OCI-LY7 (cell line): ENCODE data around the gene PKLR. TPM values are rescaled to one million over a fixed set of nuclear protein-coding genes. Genes with fewer than 3 reads are reported as not detected.

ENCODE experiments used
- BruUV-seq: library from RNA; stranded (reverse); fragments of 400-500 nt; replicated peaks from 2 replicates; lab custom pipeline; 2021; lab: Mats Ljungman, UMichigan
- CTCF ChIA-PET: fragments of 300-600 bp; sonication (Branson Sonifier 250); formaldehyde crosslinking; loops from one replicate; lab custom pipeline; 2022; ENCODE audit warnings: antibody characterized with exemption; ENCODE audit not compliant: unreplicated experiment; lab: Charles Lee
- POLR2A ChIA-PET: fragments of 300-600 bp; sonication (Branson Sonifier 250); formaldehyde crosslinking; loops from one replicate; lab custom pipeline; 2022; ENCODE audit warnings: antibody characterized with exemption; lab: Charles Lee
- DNase-seq: peaks from one replicate; pipeline ENCODE4 v3.0.0-alpha.2; 2015; ENCODE audit warnings: low spot score
- H2AFZ ChIP-seq: fragments of 200-600 bp; sonication (generic), shearing (Covaris generic); 2 replicates; pipeline ENCODE4 v1.6.1; 2014; ENCODE audit warnings: mild to moderate bottlenecking, antibody characterized with exemption, low read length, moderate library complexity
- H3K27ac ChIP-seq: fragments of 200-600 bp; sonication (generic); 2 replicates; pipeline ENCODE4 v1.5.1; 2014; ENCODE audit warnings: mixed run types, low read depth, mild to moderate bottlenecking, moderate library complexity, low read length, inconsistent platforms; ENCODE audit not compliant: poor library complexity, severe bottlenecking
- H3K36me3 ChIP-seq: fragments of 200-600 bp; sonication (generic); 2 replicates; pipeline ENCODE4 v1.6.1; 2014; ENCODE audit warnings: mild to moderate bottlenecking, antibody characterized with exemption, low read length, moderate library complexity, mixed read lengths; ENCODE audit not compliant: insufficient read depth
- H3K4me1 ChIP-seq: fragments of 200-600 bp; sonication (generic); 2 replicates; pipeline ENCODE4 v1.5.1; 2014; ENCODE audit warnings: mild to moderate bottlenecking, low read length; ENCODE audit not compliant: insufficient read depth, poor library complexity, severe bottlenecking
- H3K4me2 ChIP-seq: fragments of 200-600 bp; sonication (generic); 2 replicates; pipeline ENCODE4 v1.6.1; 2014; ENCODE audit warnings: mild to moderate bottlenecking, low read length
- H3K4me3 ChIP-seq: fragments of 200-600 bp; sonication (generic); 2 replicates; pipeline ENCODE4 v1.5.1; 2014; ENCODE audit warnings: mild to moderate bottlenecking, low read depth, low read length; ENCODE audit not compliant: poor library complexity, severe bottlenecking
- H3K79me2 ChIP-seq: fragments of 200-600 bp; sonication (generic); 2 replicates; pipeline ENCODE4 v1.6.1; 2016; ENCODE audit warnings: low read depth, mild to moderate bottlenecking, low read length, moderate library complexity, mixed read lengths; ENCODE audit not compliant: insufficient read depth
- H3K9me2 ChIP-seq: fragments of 200-600 bp; sonication (generic); 2 replicates; pipeline ENCODE4 v1.6.1; 2016; ENCODE audit warnings: mild to moderate bottlenecking, low read length, mixed read lengths; ENCODE audit not compliant: insufficient read depth
- H3K9me3 ChIP-seq: fragments of 200-600 bp; sonication (generic); 2 replicates; pipeline ENCODE4 v1.6.1; 2014; ENCODE audit warnings: mild to moderate bottlenecking, mixed run types, low read length, mixed read lengths
- H4K20me1 ChIP-seq: fragments of 200-600 bp; sonication (generic); 2 replicates; pipeline ENCODE4 v1.6.1; 2014; ENCODE audit warnings: mild to moderate bottlenecking, antibody characterized with exemption, low read length, moderate library complexity, mixed read lengths; ENCODE audit not compliant: insufficient read depth
- CTCF ChIP-seq: fragments of 200-600 bp; sonication (generic); conservative IDR thresholded peaks from 2 replicates; pipeline ENCODE4 v1.5.1; 2014; ENCODE audit warnings: mild to moderate bottlenecking, antibody characterized with exemption, low read length, moderate library complexity, mixed read lengths
- EZH2phosphoT487 ChIP-seq: fragments of 200-600 bp; sonication (generic); IDR thresholded peaks from 2 replicates; pipeline ENCODE4 v1.6.1; 2018; ENCODE audit warnings: low read depth, borderline replicate concordance, mild to moderate bottlenecking, mixed run types, antibody characterized with exemption, low read length, moderate library complexity, mixed read lengths
- intact Hi-C: fragments of 100-400 bp; cut with micrococcal nuclease; formaldehyde crosslinking; loops from one replicate; pipeline ENCODE4 v1.10.0; 2022; ENCODE audit not compliant: unreplicated experiment
- total RNA-seq, 2 experiments: library from RNA; depleted of rRNA in 1 of 2; stranded (reverse); fragments of >200 nt in 1 of 2; shearing (Covaris generic) in 1 of 2; gene quantifications; 2 replicates each; pipeline ENCODE4 v1.2.3, GENCODE V29; 2014 to 2022

Gene PKLR
- total RNA-seq, 2 experiments from 2014 or later = 0.19 to 0.51 TPM

GRCh38 chr1:155245163-155245524, 56.1 kb downstream of the PKLR start:
- Histone ChIP-seq H3K4me1 (peaks cover 42% of the 10 kb centered on the region), H2AFZ (peak overlapping the region; percentile 47; the same call in 1 of the 2 replicates), H3K9me3 (no peaks in the 10 kb centered on the region), H3K79me2 (peaks cover 16% of the 10 kb centered on the region; the same call in 1 of the 2 replicates), H3K4me3 (peak overlapping the region; percentile 56), H4K20me1 (no peaks in the 10 kb centered on the region), H3K36me3 (0 out of 2 replicates have a peak, but pooled peaks cover 7% of the 10 kb centered on the region), H3K9me2 (no peaks in the 10 kb centered on the region), H3K4me2 (peak overlapping the region; percentile 67), H3K27ac (peak overlapping the region; percentile 66)
- BruUV-seq = TSS peak; percentile 98
- TF ChIP-seq CTCF (no peak), EZH2phosphoT487 (no peak)
- no peak for DNase-seq
- intact Hi-C loops = no loop called here
- CTCF ChIA-PET = interaction anchor here (0.8 kb wide), 1 partner anchor 279 kb away, joined by 4 read pairs; no protein-coding TSS in a partner anchor
- POLR2A ChIA-PET = interaction anchor here (0.7 to 1.2 kb wide), 5 partner anchors 20 to 203 kb away, joined by 3 to 4 read pairs (median 3); partner anchors contain the start of gene FDPS

GRCh38 chr1:155244368-155245162, 56.7 kb downstream of the PKLR start:
- peaks cover 16% of the 10 kb centered on the region; the same call in 1 of the 2 replicates for H3K79me2 ChIP-seq
- intact Hi-C loops = loop anchor here (1.0 kb wide), 3 partner anchors 18 to 68 kb away; partner anchors contain the start of gene THBS3
- peak overlapping the region; percentile 82 for H3K27ac ChIP-seq
- H3K9me2 ChIP-seq = no peaks in the 10 kb centered on the region
- POLR2A ChIA-PET = interaction anchor here (0.7 to 1.2 kb wide), 5 partner anchors 20 to 204 kb away, joined by 3 to 4 read pairs (median 3); partner anchors contain the start of gene FDPS
- no peak for TF ChIP-seq EZH2phosphoT487
- TF ChIP-seq CTCF = peak; percentile 63
- peak overlapping the region; percentile 81 for H3K4me3 ChIP-seq
- H4K20me1 ChIP-seq = no peaks in the 10 kb centered on the region
- no TSS peak for BruUV-seq
- H3K9me3 ChIP-seq = no peaks in the 10 kb centered on the region
- H3K4me1 ChIP-seq = peaks cover 38% of the 10 kb centered on the region
- 0 out of 2 replicates have a peak, but pooled peaks cover 7% of the 10 kb centered on the region for H3K36me3 ChIP-seq
- peak overlapping the region; percentile 47; the same call in 1 of the 2 replicates for H2AFZ ChIP-seq
- CTCF ChIA-PET = interaction anchor here (0.5 to 0.8 kb wide), 2 partner anchors 280 to 1141 kb away, joined by 4 read pairs; no protein-coding TSS in a partner anchor
- DNase-seq = peak; percentile 100
- peak overlapping the region; percentile 96 for H3K4me2 ChIP-seq
